ENCODE measurements around the gene DVL1. TPM values are rescaled to one million over a fixed set of nuclear protein-coding genes. Genes with fewer than 3 reads are reported as not detected.

Gene DVL1
- total and polyA plus RNA-seq, 9 of the 15 experiments (the other 6 are each of a cell fraction or from before 2014, with no cell fraction given), result 0.62 to 135 (median 24.3) TPM

DNA sequence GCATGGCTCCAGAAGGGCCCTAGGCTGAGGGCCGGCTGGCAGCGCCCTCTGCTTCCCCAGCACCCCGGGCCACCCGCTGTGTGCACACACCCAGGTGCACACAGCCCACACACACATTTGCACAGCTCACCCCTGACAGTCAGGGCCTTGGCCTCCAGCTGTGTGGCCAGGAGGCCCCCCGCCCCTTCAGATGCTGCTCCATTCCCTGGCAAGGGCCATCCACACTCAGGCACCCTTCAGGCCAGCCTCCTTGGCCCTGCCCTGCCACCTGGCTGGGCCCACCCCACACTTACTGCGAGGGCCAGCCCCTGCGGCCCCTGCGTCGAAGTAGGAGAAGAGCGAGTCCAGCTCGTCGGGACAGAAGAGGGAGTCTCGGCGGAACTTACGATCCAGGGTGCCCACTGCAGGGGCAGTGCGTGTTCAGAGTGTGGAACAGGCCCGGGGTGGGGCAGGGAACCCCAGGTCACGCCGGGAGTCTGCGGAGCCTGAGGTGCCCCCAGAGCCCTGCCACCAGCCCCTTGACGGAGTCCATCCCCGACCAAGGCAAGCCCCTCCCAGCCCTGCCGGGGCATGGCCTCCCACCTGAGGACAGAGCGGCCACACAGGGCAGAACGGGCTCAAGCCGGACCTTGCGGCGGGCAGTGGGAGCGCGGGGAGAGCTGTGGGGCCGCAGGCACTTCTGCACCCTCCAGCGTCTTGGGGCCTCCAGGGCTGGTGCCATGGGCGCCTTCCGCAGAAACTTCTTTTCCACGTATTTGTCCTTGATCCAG lies 53.9 kb downstream of the DVL1 start:
- Histone ChIP-seq H3K36me3 (ENCODE audit: control insufficient read depth, insufficient read depth, low read length) (peaks cover 17% of the 10 kb centered on the region; the same call in 1 of the 3 replicates), H3K27me3 (ENCODE audit: control insufficient read depth in 2 of 2, insufficient read depth in 2 of 2, low read length in 2 of 2) (no peaks in the 10 kb centered on the region), H3K27ac (ENCODE audit: extremely low read depth, low read depth, low read length) (no peak overlapping the region), H3K9ac (ENCODE audit: insufficient read depth in 1 of 2, low read depth in 2 of 2, low read length in 2 of 2) (peak overlapping the region in 1 of 2 experiments; percentile 64; a peak in 2 of 4 replicates), H4K20me1 (replicated peaks; ENCODE audit: control insufficient read depth, insufficient read depth, low read length) (peaks cover 19% of the 10 kb centered on the region; the same call in 1 of the 2 replicates), H3K9me3 (replicated peaks; ENCODE audit: control insufficient read depth, insufficient read depth, low read depth, low read length) (no peaks in the 10 kb centered on the region), H3K9me1 (ENCODE audit: control insufficient read depth, insufficient read depth, low read length) (peaks cover 21% of the 10 kb centered on the region), H3K79me2 (ENCODE audit: control insufficient read depth, insufficient read depth, low read length) (no peaks in the 10 kb centered on the region), H3K4me3 (no peak overlapping the region), H2AFZ (ENCODE audit: low read depth, low read length) (no peak overlapping the region), H3K4me1 (replicated peaks in 1 of 2; ENCODE audit: control insufficient read depth in 2 of 2, insufficient read depth in 2 of 2, low read length in 2 of 2) (peaks cover 5 to 84% of the 10 kb centered on the region in 2 experiments; a peak in 3 of 5 replicates), H3K4me2 (ENCODE audit: insufficient read depth, low read length) (no peak overlapping the region)
- WGBS (ENCODE audit: insufficient coverage, low coverage, missing lambda C conversion rate), result 93% methylated on average over 33 of the region's 35 CpGs
- ChIA-PET CTCF (ENCODE audit: low intra/inter-chr PET ratio) (no interaction called here), POLR2A (interaction anchor here (0.8 to 1.2 kb wide), 2 partner anchors 10 to 76 kb away, joined by 3 read pairs; no protein-coding TSS in a partner anchor)
- FAIRE-seq (no peak), ATAC-seq (no peak), DNase-seq (ENCODE audit: extremely low read depth in 1 of 4, low spot score in 3 of 4) (no peak)
- in situ Hi-C loops (cut with MboI), result no loop called here
- BruUV-seq (replicated peaks), result no TSS peak
- intact Hi-C loops (cut with micrococcal nuclease), result loop anchor here (10.0 kb wide), 1 partner anchor 311 kb away; the partner anchor contains the start of gene PERM1
- TF ChIP-seq HINFP (tag; conservative IDR thresholded peaks at IDR 0.05; ENCODE audit: low read depth) (no peak), POLR2G (IDR thresholded peaks at IDR 0.05; ENCODE audit: low read depth, low read length) (peak; percentile 65), PURB (CRISPR knock-in tag; IDR thresholded peaks at IDR 0.05; ENCODE audit: low read depth) (no peak), HOMEZ (CRISPR knock-in tag; IDR thresholded peaks at IDR 0.05) (no peak), FIP1L1 (IDR thresholded peaks at IDR 0.05; ENCODE audit: low read depth, low read length, poor library complexity, severe bottlenecking) (peak; percentile 20), L3MBTL2 (IDR thresholded peaks at IDR 0.05) (no peak), GATAD2B (IDR thresholded peaks at IDR 0.05; ENCODE audit: borderline replicate concordance) (no peak)
- TF ChIP-seq, protein P1, sequence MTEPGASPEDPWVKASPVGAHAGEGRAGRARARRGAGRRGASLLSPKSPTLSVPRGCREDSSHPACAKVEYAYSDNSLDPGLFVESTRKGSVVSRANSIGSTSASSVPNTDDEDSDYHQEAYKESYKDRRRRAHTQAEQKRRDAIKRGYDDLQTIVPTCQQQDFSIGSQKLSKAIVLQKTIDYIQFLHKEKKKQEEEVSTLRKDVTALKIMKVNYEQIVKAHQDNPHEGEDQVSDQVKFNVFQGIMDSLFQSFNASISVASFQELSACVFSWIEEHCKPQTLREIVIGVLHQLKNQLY (CRISPR knock-in tag; conservative IDR thresholded peaks at IDR 0.05), result no peak
- TF ChIP-seq, protein P2, sequence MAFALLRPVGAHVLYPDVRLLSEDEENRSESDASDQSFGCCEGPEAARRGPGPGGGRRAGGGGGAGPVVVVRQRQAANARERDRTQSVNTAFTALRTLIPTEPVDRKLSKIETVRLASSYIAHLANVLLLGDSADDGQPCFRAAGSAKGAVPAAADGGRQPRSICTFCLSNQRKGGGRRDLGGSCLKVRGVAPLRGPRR (CRISPR knock-in tag; IDR thresholded peaks at IDR 0.05), result no peak
- TF ChIP-seq, protein P3, sequence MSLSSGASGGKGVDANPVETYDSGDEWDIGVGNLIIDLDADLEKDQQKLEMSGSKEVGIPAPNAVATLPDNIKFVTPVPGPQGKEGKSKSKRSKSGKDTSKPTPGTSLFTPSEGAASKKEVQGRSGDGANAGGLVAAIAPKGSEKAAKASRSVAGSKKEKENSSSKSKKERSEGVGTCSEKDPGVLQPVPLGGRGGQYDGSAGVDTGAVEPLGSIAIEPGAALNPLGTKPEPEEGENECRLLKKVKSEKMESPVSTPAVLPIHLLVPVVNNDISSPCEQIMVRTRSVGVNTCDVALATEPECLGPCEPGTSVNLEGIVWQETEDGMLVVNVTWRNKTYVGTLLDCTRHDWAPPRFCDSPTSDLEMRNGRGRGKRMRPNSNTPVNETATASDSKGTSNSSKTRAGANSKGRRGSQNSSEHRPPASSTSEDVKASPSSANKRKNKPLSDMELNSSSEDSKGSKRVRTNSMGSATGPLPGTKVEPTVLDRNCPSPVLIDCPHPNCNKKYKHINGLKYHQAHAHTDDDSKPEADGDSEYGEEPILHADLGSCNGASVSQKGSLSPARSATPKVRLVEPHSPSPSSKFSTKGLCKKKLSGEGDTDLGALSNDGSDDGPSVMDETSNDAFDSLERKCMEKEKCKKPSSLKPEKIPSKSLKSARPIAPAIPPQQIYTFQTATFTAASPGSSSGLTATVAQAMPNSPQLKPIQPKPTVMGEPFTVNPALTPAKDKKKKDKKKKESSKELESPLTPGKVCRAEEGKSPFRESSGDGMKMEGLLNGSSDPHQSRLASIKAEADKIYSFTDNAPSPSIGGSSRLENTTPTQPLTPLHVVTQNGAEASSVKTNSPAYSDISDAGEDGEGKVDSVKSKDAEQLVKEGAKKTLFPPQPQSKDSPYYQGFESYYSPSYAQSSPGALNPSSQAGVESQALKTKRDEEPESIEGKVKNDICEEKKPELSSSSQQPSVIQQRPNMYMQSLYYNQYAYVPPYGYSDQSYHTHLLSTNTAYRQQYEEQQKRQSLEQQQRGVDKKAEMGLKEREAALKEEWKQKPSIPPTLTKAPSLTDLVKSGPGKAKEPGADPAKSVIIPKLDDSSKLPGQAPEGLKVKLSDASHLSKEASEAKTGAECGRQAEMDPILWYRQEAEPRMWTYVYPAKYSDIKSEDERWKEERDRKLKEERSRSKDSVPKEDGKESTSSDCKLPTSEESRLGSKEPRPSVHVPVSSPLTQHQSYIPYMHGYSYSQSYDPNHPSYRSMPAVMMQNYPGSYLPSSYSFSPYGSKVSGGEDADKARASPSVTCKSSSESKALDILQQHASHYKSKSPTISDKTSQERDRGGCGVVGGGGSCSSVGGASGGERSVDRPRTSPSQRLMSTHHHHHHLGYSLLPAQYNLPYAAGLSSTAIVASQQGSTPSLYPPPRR (CRISPR knock-in tag; IDR thresholded peaks at IDR 0.05; ENCODE audit: borderline replicate concordance), result no peak
